Activated T-cell treated with anti-CD3 and anti-CD28 coated beads, Interleukin-2, amount 50 U/mL, for 72 hours (primary cell): ENCODE measurements around the gene DPY19L1. TPM values are rescaled to one million over a fixed set of nuclear protein-coding genes. Genes with fewer than 3 reads are reported as not detected.
"Not testable (repeated sequence)": the region's sequence is repeated elsewhere in the genome, so short reads cannot be mapped to it uniquely, and the experiment has no call there.

Experiments used
- ATAC-seq, 2 donors: fragments of 150-1000 bp; cut with Tn5 transposase; replicated peaks in 1 of 2; 2 replicates each; pipeline ENCODE4 v1.10.0; 2021; ENCODE audit warnings: moderate library complexity in 2 of 2, mild to moderate bottlenecking in 1 of 2
- DNase-seq, 2 donors: peaks; one replicate each; pipeline ENCODE4 v3.0.0; 2021 to 2022; ENCODE audit warnings: mixed read lengths in 1 of 2
- H3K27ac Mint-ChIP-seq: one replicate; pipeline ENCODE4 v1.8.0; 2022; ENCODE audit warnings: mild to moderate bottlenecking, moderate library complexity, mixed read lengths
- H3K27me3 Mint-ChIP-seq: one replicate; pipeline ENCODE4 v1.8.0; 2022; ENCODE audit warnings: low read depth, mixed read lengths
- H3K36me3 Mint-ChIP-seq, 2 donors: one replicate each; pipeline ENCODE4 v1.8.0; 2022; ENCODE audit warnings: mixed read lengths in 2 of 2, mild to moderate bottlenecking in 1 of 2; ENCODE audit not compliant: insufficient read depth in 2 of 2
- H3K4me1 Mint-ChIP-seq: one replicate; pipeline ENCODE4 v1.8.0; 2022; ENCODE audit warnings: low read depth, mixed read lengths
- H3K4me3 Mint-ChIP-seq, 2 donors: one replicate each; pipeline ENCODE4 v1.8.0; 2022; ENCODE audit warnings: mild to moderate bottlenecking in 2 of 2, mixed read lengths in 2 of 2, moderate library complexity in 2 of 2
- H3K9me3 Mint-ChIP-seq, 2 donors: one replicate each; pipeline ENCODE4 v1.8.0; 2022; ENCODE audit warnings: mixed read lengths in 2 of 2
- total RNA-seq, 2 donors: library from RNA; stranded (reverse); gene quantifications; one replicate each; pipeline ENCODE4 v1.2.3, GENCODE V29; 2022

The DPY19L1 gene
- 10 to 100 TPM in 1 of 2 donors, 1 to 10 TPM in 1; 7.6 to 14.6 TPM for total RNA-seq

- Mint-ChIP-seq H3K4me1 (peaks cover 28% of the 10 kb centered on the region), H3K27ac (peak within 1 kb of the TSS; percentile 74), H3K9me3 (no peaks in the 10 kb centered on the region), H3K27me3 (no peaks in the 10 kb centered on the region), H3K4me3 (peak within 1 kb of the TSS; percentile 94 to 95), H3K36me3 (peaks cover 0 to 2% of the 10 kb centered on the region in 2 donors)
- no peak for DNase-seq
- ATAC-seq: peak in 1 of 2 donors; percentile 18
These were observed at the start of gene DPY19L1 for GRCh38 chr7:35037211-35037525. Gene DPY19L1, minus strand, starts transcription at chr7:35037485. Its CDS starts 91 bp downstream, at chr7:35037394.

GRCh38 chr7:35079517-35079916 lies 42.2 kb upstream of the DPY19L1 start:
- not testable (repeated sequence) for H3K27me3 Mint-ChIP-seq, H3K4me3 Mint-ChIP-seq, H3K4me1 Mint-ChIP-seq, H3K9me3 Mint-ChIP-seq, H3K36me3 Mint-ChIP-seq, H3K27ac Mint-ChIP-seq, ATAC-seq, DNase-seq

- not testable (repeated sequence) for H3K27ac Mint-ChIP-seq, H3K4me3 Mint-ChIP-seq, H3K9me3 Mint-ChIP-seq, DNase-seq, ATAC-seq, H3K4me1 Mint-ChIP-seq, H3K36me3 Mint-ChIP-seq
- peaks cover 26% of the 10 kb centered on the region for H3K27me3 Mint-ChIP-seq
These were observed 36.7 kb upstream of the DPY19L1 start for GRCh38 chr7:35074008-35074407.

- ATAC-seq: peak in 1 of 2 donors; percentile 51
- H3K4me1 Mint-ChIP-seq, DNase-seq, H3K27ac Mint-ChIP-seq, H3K4me3 Mint-ChIP-seq, H3K36me3 Mint-ChIP-seq, H3K9me3 Mint-ChIP-seq: not testable (repeated sequence)
- H3K27me3 Mint-ChIP-seq: peaks cover 32% of the 10 kb centered on the region
These were observed 35.9 kb upstream of the DPY19L1 start for GRCh38 chr7:35072950-35073827.

- not testable (repeated sequence) for H3K4me1 Mint-ChIP-seq, H3K9me3 Mint-ChIP-seq, ATAC-seq, H3K4me3 Mint-ChIP-seq, H3K27ac Mint-ChIP-seq, DNase-seq, H3K36me3 Mint-ChIP-seq
- H3K27me3 Mint-ChIP-seq: peaks cover 38% of the 10 kb centered on the region
These were observed 31.8 kb upstream of the DPY19L1 start for GRCh38 chr7:35069084-35069483.

GRCh38 chr7:35065382-35065781 lies 28.1 kb upstream of the DPY19L1 start:
- H3K27me3 Mint-ChIP-seq: peaks cover 28% of the 10 kb centered on the region
- H3K9me3 Mint-ChIP-seq, DNase-seq, H3K27ac Mint-ChIP-seq, H3K36me3 Mint-ChIP-seq, H3K4me3 Mint-ChIP-seq, ATAC-seq, H3K4me1 Mint-ChIP-seq: not testable (repeated sequence)

GRCh38 chr7:35058571-35058970 lies 21.3 kb upstream of the DPY19L1 start:
- not testable (repeated sequence) for H3K4me1 Mint-ChIP-seq, H3K27ac Mint-ChIP-seq, H3K36me3 Mint-ChIP-seq, H3K4me3 Mint-ChIP-seq, H3K9me3 Mint-ChIP-seq, DNase-seq, ATAC-seq, H3K27me3 Mint-ChIP-seq

GRCh38 chr7:35057505-35058451 lies 20.5 kb upstream of the DPY19L1 start:
- not testable (repeated sequence) for H3K4me3 Mint-ChIP-seq

GRCh38 chr7:35055733-35056132 lies 18.4 kb upstream of the DPY19L1 start:
- H3K4me3 Mint-ChIP-seq, DNase-seq, H3K9me3 Mint-ChIP-seq, H3K36me3 Mint-ChIP-seq, H3K4me1 Mint-ChIP-seq, H3K27ac Mint-ChIP-seq, H3K27me3 Mint-ChIP-seq: not testable (repeated sequence)
- ATAC-seq: peak in 1 of 2 donors; percentile 39

More at GRCh38 chr7:35057505-35058451, 20.5 kb upstream of the DPY19L1 start:
- H3K36me3 Mint-ChIP-seq, H3K27ac Mint-ChIP-seq, H3K4me1 Mint-ChIP-seq, DNase-seq, H3K9me3 Mint-ChIP-seq, H3K27me3 Mint-ChIP-seq: not testable (repeated sequence)
- ATAC-seq: peak in 1 of 2 donors; percentile 5

GRCh38 chr7:35053488-35054175 lies 16.3 kb upstream of the DPY19L1 start:
- H3K27ac Mint-ChIP-seq, ATAC-seq, DNase-seq, H3K4me3 Mint-ChIP-seq, H3K4me1 Mint-ChIP-seq, H3K36me3 Mint-ChIP-seq, H3K27me3 Mint-ChIP-seq, H3K9me3 Mint-ChIP-seq: not testable (repeated sequence)

GRCh38 chr7:35048390-35048789 lies 11.1 kb upstream of the DPY19L1 start:
- not testable (repeated sequence) for DNase-seq, H3K9me3 Mint-ChIP-seq, H3K27ac Mint-ChIP-seq, H3K36me3 Mint-ChIP-seq, H3K4me3 Mint-ChIP-seq, H3K4me1 Mint-ChIP-seq, ATAC-seq
- peaks cover 11% of the 10 kb centered on the region for H3K27me3 Mint-ChIP-seq

- not testable (repeated sequence) for H3K36me3 Mint-ChIP-seq, H3K27ac Mint-ChIP-seq, DNase-seq, H3K4me3 Mint-ChIP-seq, ATAC-seq, H3K27me3 Mint-ChIP-seq, H3K4me1 Mint-ChIP-seq, H3K9me3 Mint-ChIP-seq
These were observed 10.6 kb upstream of the DPY19L1 start for GRCh38 chr7:35047912-35048305.
